ENCODE measurements around the gene ARHGAP10.

ARHGAP10 gene

DNA sequence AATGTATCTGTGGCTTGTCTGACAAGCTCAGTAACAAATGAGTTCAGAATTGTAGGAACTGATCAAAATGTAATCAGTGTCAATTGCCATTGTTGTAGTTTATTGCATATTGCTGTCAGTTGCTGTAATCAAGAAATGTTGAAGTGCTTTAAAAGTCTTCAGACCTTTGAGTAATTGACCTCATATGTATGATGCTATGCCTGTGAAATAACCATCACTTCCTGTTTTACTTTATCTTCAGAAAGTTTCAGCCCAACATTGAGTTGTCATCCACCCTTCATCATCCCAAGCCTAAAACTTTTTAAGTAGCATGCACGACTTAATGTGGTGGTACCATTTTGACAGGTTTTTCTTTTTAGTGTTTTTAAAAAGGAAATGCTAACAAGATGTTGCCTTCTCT is 212.4 kb downstream of the ARHGAP10 start:
- no peak for DNase-seq (ENCODE audit: low spot score)
- TF ChIP-seq, protein P1, sequence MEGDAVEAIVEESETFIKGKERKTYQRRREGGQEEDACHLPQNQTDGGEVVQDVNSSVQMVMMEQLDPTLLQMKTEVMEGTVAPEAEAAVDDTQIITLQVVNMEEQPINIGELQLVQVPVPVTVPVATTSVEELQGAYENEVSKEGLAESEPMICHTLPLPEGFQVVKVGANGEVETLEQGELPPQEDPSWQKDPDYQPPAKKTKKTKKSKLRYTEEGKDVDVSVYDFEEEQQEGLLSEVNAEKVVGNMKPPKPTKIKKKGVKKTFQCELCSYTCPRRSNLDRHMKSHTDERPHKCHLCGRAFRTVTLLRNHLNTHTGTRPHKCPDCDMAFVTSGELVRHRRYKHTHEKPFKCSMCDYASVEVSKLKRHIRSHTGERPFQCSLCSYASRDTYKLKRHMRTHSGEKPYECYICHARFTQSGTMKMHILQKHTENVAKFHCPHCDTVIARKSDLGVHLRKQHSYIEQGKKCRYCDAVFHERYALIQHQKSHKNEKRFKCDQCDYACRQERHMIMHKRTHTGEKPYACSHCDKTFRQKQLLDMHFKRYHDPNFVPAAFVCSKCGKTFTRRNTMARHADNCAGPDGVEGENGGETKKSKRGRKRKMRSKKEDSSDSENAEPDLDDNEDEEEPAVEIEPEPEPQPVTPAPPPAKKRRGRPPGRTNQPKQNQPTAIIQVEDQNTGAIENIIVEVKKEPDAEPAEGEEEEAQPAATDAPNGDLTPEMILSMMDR (IDR thresholded peaks at IDR 0.05; ENCODE audit: extremely low read depth, missing control alignments): no peak

DNA sequence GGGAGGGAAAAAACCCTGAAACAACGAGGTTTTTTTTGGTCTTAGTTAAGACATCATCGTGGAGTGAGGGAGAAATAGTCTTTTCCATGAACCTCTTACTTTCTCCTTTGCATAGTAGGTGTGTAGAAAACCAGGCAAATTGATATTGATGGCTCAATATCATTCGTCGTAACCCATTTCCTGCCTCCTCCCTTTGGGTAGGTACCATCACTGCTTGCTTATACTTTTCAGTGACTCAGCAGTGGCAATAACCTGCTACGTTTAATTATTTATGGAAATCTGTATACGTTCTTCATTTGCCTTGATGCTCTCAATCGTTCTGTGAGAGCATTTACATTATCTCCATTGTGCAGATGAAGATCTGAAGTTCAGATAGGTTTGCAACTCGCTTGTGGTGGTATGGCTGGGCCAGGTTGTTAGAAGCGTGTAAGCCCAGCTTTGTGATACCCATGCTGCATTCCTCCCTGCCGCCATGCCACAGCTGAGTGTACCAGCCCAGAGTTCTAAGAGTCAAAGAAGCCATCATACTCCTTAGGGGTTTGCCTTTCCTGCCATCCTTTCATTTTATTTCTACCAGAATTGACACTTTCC is 212.9 kb downstream of the ARHGAP10 start:
- TF ChIP-seq, protein P1 (IDR thresholded peaks at IDR 0.05; ENCODE audit: extremely low read depth, missing control alignments): no peak
- no peak for DNase-seq (ENCODE audit: low spot score)

DNA sequence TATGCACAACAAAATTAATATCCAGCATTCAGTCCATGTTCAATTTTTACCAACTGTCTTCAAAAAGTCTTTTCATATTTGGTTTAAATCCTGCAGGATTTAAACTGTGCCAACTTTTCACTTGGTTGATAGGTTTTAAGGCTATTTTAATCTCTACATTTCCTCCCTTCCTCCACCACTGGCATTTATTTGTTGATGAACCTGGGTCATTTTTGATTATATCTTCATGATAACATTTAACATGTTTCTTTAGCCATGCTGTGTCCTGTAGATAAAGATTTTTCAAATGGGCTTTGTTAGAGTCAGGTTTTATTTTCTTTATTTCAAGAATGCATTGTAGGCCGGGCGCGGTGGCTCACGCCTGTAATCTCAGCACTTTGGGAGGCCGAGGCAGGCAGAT is 216.4 kb downstream of the ARHGAP10 start:
- TF ChIP-seq, protein P1 (IDR thresholded peaks at IDR 0.05; ENCODE audit: extremely low read depth, missing control alignments): no peak
- DNase-seq (ENCODE audit: low spot score): no peak

DNA sequence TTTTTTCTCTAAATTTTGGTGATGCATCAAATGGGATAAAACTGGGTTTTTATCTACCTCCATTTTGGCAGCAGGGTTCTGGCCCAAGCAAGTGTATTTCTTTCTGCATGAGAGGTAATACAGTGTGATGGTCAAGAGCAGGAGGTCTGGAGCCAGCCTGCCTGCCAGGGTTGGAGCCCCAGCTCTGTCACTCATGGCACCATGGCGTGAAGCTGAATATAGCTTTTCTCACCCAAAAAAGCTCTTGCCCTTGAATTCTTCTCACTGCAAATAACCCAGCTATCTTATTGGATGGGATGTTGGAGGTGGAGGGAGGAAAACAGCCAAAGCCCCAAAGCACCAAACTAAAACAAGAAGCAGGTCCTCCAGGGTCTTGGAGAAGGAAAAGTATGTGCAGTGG is 218.4 kb downstream of the ARHGAP10 start:
- no peak for DNase-seq (ENCODE audit: low spot score)
- TF ChIP-seq, protein P1 (IDR thresholded peaks at IDR 0.05; ENCODE audit: extremely low read depth, missing control alignments): no peak

DNA sequence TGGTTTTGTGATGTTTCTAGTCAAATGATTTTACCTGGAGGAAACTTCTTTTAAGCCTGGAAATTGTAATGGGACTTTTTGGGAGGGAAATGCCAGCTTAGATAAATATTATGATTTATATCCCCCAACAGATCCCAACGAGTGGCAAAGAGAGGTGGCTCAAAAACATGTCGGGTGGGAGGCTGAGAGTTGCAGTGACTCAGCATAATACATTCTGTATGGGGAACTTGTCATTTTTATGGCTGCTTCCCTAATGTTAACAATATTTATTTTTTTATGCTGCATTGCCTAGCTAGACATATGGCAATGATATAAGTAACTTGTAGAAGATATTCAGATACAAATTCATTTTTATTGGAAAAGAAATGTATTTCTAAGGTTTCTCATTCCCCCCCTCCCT is 219.0 kb downstream of the ARHGAP10 start:
- TF ChIP-seq, protein P1 (IDR thresholded peaks at IDR 0.05; ENCODE audit: extremely low read depth, missing control alignments): no peak
- no peak for DNase-seq (ENCODE audit: low spot score)

DNA sequence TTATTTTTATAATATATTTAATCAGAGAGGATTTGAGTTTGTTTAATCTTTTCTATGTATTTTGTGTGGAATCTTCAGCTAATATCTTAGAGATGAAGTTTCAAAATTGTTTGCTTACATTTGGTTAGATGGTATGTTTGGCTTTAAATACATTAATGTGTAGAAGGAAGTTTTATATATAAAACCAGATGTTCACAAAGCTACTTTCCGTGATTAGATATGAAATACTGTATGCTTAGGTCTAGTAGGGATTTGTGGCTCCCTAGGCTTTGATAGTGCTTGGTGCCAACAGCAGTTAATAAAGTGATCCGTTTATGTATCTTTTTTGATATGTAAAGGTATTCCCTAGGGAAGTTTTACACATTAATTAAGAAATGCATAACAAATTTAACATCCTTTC is 223.0 kb downstream of the ARHGAP10 start:
- TF ChIP-seq, protein P1 (IDR thresholded peaks at IDR 0.05; ENCODE audit: extremely low read depth, missing control alignments): no peak
- no peak for DNase-seq (ENCODE audit: low spot score)

DNA sequence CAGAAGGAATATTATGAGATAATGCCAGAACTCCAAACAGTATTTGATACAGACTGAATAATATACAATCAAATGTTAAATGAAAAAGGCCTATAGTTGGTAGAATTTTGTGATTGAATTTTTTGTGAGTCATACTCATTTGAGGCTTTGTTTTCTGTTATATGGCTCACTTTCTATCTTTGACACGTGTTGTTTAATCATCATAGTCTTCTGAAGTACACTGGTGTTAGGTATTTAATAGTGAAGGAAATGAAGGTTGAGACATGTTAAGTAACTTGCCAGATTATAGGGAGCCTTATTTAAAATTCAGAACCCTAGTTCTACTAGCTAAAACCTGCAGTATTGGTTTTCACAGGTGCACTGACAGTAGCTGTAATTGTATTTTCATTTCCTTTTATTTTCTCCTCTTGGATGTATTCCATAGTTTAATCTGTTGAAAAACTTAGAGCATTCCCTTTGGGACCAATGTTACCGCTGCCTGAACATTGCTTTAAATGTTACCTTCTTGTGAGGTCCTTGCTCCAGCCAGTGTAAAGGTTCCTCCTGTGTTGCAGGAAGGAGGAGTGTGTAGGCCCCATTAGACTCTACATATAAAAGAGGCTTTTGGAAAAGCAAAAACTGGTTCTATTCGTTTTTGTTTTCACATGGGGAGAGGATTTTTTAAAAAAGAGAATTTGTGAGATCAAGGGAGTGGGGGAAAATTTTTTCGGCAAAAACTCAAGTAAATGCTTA is 224.1 kb downstream of the ARHGAP10 start:
- TF ChIP-seq, protein P1 (IDR thresholded peaks at IDR 0.05; ENCODE audit: extremely low read depth, missing control alignments): no peak
- no peak for DNase-seq (ENCODE audit: low spot score)
